Fibroblast of peridontal ligament (primary cell): ENCODE results near the gene OSTN.
"Not testable (repeated sequence)": the region's sequence is repeated elsewhere in the genome, so short reads cannot be mapped to it uniquely, and the experiment has no call there.

Experiments
- DNase-seq: peaks from one replicate; pipeline ENCODE4 v3.0.0-alpha.2; 2010; ENCODE audit errors: extremely low read depth

Gene OSTN

DNA sequence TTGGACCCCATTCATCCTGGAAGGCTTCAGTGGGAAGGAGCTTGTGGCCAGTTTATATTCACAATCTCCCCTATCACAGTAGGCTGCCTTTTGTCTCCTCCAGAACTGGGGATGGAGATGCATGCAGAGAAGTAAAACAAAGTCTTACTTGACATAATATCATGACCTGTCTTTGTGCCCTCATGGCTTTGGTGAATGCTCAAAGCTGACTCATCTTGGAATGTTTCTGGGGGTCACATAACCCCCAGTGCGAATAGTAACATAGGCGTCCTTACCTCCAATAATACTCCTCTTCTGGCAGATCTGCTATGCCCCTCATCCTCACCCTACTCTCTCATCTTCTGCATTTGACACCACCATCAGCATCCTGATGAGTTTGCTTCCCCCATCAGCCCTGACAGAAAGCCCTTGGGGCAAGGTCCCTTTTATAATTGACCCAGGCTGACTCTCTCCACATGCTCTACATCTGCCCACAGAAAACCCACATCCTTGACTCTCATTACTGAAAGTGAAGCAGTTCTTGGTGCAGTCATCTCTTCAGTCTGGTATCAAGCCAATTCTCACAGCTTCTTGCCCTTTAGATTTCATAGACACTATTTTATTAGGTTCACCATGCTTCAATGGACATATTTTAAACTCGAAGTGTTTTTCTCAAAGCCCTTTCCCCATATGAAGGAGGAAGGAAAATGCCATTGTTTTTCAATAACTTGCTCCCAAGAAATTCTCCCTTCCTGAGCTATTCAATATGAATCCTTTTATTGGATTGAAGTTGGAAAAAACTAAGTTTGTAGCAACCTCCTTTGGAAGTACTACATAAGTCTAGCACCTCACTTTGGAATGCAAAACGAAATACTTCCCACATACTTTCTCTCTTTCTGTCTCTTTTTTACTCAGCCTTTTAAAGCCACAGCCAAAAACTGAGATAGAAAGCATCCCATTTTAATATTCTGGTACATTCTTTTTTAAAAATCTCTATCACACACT is 36.6 kb downstream of the OSTN start:
- DNase-seq, result peak; percentile 49

DNA sequence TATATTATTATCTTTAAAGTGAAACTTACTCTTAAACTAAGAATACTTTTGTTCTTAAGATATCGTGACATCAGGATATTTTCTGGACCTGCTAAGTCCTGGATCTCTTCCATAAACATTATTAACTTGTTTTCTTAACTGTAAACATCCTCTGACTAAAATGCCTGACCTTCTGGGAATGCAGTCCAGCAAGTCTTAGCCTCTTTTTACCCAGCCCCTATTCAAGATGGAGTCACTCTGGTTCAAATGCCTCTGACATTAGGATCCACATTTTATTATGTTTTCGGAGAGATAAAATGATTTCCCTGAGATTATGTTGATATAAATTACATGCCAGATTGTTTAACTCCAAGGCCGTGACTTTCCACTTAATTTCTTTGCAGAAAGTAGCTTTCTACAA is 37.6 kb downstream of the OSTN start:
- peak; percentile 50 for DNase-seq

DNA sequence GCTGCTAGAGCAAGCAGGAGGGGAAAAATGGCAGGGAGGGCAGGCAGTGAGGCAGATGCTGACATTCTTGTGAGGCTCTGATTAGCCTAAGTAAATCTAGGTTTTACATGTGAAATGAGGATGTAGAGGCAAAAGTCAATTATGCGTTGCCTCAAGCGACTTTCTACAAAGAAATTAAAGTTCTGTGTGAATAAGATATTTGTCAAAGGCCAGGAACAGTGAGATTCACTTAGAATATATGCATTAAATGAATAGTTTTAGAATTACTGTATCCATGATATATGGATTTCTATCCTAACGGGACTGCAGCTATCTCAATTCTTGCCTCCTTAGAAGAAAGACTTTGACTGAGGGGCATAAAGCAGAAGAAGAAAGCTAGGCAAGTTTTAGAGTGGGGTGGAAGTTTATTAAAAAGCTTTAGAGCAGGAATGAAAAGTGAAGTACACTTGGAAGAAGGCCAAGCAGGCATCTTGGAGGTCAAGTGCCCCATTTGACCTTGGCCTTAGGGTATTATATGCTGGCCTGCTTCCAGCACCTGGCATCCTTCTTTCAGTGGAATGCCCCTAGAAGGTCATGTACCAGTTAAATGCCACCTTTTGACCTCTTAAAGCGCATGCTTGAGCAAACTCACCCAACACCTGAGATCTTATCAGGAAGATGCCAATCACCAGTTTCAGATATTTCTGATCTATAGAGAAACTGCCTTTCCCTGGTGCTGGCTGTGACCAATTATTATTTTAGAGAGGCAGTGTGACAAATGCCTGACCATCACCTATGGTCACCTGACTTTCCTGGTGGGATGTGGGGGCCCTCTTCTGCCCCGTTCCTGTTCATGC is 38.2 kb downstream of the OSTN start:
- DNase-seq, result no peak

DNA sequence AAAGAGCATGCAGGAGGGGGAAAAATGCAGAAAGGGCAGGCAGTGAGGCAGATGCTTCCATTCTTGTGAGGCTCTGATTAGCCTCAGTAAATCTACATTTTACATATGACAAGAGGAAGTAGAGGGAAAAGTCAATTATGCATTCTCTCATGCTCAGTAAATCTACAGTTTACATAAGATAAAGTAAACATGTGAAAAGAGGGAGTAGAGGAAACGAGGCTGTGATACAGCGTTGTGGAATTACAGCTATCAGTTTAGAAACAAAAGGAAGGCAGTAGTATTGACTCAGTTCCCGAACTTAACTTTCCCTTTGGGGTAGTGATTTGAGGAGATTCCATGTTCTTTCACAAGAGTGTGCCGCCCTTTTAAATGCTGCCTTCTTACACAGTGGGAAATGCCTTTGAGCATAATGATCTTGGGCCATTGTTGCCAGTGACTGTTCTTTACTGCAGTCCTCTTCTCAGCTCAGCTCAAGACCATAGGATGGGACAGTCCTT is 39.3 kb downstream of the OSTN start:
- peak; percentile 65 for DNase-seq

DNA sequence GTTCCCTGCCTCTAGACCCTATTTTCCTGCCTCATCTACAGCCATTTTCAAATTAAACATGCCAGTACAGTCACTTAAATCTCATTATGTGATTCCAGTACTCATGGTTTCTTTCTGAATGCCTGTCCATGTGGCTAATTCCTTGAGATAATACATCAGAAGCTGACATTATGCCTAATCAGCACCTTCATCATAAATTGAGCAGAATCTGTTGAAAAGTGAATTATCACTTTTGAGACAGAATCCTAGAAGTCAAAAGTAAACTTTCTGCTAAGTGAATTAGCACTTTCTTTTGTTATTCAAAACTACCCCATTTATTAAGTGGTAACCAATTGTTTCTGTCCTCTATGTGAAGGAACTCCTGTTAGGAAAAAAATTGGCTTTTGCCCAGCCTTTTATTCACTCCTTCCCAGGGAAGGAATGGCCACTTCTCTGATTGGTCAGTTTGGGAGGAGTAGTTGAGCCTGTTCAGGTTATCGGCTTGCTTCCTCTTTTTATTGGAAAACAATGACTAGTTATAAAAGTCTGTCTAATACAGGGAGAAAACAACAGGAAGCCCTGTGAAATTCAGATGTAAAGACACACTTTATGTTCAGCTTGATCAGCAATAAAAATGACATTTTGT is 40.5 kb downstream of the OSTN start:
- no peak for DNase-seq

DNA sequence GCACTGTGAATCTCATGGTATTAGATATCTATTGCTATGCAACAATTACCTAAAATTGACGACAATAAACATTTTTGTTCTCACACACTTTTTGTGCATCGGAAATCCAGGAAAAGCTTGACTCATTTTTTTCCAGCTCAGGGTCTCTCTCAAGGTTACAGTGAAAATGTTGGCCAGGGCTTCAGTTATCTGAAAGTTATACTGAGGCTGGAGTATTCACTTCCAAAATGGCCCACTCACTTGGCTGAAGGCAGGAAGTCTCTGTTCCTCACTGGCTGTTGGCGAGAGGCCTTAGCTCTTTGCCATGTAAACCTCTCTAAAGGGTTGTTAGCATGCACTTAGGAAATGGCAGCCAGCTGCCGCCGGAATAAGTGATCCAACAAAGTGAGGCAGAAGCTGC is 41.4 kb downstream of the OSTN start:
- no peak for DNase-seq

DNA sequence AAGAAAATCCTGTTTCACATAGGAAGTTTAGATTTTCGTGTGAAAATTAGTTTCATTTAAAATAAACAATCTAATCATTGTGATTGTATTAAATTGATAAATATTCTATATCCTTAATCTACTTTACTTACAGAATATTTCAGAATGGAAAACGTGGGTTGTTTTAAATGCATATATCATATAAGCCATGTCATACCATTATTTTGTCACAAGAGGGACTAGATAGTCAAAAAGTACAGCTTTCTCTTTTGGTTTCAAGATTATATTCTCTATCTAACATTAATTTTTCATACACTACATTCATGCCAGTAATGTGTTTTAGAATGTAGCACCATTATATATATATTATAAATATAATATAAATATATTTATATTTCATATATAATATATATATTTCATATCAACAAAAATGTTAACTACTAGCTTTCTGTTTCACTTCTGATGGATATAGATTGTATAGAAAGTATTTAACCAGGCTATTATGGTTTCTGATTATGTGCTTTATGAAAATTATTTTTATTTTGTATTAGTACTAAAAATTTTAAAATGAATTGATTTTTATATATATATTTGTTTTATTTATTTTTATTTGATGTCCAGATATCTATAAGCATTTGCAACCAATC is 45.3 kb downstream of the OSTN start:
- peak; percentile 66 for DNase-seq

DNA sequence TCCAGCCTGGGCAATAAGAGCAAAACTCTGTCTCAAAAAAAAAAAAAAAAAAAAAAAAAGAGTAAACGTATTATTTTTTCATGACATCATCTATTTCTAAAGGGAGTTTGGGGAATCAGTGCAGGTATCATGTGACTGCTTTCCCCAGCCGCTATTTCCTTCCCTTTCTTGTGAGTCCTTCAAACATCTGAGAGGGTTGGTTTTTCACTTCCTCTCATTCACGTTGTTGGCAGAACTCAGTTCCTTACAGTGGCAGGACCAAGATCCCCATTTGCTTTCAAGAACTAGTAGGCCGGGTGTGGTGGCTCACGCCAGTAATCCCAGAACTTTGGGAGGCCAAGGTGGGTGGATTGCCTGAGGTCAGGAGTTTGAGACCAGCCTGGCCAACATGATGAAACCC is 47.0 kb downstream of the OSTN start:
- DNase-seq, result not testable (repeated sequence)

DNA sequence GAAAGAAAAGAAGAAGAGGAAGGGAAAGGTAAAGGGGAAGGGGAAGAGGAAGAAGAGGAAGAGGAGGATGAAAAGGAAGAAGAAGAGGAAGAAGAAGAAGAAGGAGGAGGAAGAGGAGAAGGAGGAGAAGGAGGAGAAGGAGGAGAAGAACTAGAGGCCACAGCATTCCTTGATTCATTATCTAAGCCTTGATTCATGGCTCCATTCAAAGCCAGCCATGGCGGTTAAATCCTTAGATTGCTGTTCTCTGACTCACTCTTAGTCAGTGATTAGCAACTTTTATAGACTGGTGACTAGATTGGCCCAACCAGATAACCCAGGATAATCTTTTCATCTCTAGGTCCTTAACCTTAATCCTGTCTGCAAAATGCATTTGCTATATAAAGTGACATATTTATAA is 47.6 kb downstream of the OSTN start:
- DNase-seq, result peak; percentile 76

DNA sequence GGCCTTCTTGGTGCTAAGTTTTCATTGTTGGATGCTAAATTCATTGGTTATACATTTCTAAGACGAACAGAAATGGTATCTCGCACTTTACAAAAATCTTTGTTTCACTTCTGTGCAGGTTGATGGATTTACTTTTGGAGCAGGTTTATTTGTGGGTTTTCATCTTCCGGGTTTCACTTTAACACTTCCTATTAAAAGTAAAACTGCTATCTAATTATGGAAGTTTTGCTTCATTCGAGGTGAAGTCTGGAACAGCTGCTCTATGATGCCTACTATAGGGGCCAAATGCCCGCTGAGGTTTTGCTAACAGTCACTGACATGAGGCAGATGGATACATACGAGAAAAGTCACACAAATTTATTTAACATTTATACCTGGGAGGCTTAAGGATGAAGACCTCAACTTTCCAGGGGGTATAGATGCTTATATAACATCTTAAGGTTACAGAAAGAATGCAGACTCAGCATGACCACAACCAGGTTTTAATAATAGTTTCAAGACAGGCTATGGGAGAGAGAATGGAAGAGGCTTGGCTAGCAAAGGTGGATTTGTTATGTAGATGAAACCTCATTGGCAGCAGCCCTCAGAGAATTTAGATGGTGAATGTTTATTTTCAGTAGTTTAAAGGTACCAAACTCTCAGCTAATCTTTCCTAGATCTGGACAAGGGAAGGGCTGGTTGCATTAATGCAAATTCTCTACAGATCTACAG is 54.2 kb downstream of the OSTN start:
- DNase-seq, result no peak

DNA sequence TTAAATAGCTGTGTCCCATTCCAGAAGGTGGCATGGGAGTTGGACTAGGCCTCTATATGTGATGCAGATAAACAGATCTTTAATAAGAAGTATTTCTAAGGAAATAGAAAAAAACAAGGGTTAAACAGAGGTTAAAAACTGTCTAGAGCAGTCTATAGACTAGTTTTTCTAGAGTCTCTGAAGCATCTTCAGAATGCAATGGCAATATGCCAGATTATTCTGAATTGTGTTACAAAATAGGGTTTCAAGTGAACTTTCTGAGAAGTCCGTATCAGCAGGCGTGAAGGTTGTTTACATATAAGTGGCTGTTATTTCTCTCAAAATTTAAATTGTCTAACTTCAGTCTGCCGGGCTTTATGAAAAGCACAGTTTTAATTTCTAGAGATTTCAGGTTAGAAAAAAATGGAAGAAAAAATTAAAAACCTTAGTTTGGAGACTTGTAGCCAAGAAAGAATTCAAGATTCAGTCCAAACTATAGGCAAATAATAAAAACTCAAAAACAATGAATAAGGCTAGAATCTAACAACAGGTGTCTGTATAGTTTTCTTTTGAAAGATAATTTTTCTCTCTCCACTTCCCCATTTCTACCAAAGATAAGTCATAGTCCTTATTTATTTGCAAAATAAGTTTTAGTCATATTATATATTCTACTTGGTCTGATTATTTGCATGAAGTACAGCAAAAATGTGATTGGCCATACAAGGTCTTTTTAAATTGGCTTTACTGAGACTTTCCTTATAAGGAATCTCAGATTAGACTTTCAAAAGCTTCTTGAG is 55.2 kb downstream of the OSTN start:
- DNase-seq, result no peak

DNA sequence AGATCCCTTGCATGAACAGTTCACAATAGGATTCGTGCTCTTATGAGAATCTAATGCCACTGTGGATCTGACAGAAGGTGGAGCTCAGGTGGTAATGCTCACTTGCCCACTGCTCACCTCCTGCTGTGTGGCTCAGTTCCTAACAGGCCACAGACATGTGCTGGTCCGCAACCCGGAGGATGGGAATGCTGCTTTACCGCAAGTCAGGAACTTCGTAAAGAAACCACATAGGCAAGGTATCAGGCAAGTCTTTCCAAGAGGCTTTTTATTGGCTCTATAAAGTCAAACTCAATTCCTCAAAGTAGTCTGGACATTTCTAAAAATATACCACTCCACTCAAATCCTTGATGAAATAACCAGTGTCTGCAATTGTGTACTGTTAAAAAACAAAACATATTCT is 56.1 kb downstream of the OSTN start:
- no peak for DNase-seq

DNA sequence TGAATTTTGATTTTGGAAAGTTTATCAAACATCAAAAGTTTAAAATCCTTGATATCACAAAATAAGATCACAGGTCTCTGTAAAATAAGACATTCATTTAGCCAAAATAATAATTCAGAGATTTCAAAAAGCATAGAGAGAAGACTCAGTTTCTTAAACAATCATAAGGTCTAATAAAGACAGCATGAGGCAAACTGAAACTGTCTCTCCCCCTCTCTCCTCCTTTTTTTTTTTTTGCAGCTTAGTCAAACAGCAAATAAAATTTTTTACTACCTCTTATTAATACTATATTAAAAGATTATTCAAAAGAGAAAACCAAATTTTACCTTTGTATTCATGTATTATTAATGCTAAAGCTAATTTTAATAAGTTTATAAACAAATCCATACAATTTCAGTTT is 57.4 kb downstream of the OSTN start:
- DNase-seq, result no peak

DNA sequence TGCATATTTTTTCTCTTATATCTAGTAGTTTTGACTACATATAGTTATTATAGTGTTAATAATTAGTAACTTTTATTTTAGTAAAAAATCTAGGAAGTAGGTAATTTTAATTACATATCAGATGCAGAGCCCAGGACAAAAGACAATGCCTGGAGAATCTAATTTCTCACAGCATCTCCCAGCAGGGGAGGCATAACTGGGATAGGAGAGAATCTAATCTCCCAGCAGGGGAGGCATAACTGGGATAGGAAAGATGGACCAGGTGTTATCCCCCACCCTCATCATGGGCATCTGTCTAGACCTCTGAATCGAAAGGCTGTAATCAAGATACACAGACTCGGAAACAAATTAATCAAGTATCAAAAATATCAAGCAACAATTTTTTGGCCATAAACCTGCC is 58.2 kb downstream of the OSTN start:
- DNase-seq, result no peak

DNA sequence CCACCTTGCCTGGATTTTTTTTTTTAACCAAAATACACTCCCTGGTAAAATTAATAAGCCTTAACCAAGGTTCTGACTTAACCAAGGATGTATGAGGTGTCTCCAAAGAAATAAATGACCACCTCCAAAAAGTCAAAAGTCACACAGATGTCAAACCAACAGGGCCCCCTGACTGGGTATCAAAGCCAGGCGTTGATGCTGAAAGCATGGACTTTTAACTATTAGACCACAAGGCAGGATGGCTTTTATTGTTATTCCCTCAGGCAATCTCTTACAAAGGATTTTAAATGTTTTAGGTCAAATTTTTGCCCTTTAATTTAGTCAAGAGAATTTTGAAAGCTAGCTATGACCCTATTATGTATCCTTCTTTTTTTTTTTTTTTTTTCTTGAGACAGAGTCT is 60.4 kb downstream of the OSTN start:
- DNase-seq, result no peak

DNA sequence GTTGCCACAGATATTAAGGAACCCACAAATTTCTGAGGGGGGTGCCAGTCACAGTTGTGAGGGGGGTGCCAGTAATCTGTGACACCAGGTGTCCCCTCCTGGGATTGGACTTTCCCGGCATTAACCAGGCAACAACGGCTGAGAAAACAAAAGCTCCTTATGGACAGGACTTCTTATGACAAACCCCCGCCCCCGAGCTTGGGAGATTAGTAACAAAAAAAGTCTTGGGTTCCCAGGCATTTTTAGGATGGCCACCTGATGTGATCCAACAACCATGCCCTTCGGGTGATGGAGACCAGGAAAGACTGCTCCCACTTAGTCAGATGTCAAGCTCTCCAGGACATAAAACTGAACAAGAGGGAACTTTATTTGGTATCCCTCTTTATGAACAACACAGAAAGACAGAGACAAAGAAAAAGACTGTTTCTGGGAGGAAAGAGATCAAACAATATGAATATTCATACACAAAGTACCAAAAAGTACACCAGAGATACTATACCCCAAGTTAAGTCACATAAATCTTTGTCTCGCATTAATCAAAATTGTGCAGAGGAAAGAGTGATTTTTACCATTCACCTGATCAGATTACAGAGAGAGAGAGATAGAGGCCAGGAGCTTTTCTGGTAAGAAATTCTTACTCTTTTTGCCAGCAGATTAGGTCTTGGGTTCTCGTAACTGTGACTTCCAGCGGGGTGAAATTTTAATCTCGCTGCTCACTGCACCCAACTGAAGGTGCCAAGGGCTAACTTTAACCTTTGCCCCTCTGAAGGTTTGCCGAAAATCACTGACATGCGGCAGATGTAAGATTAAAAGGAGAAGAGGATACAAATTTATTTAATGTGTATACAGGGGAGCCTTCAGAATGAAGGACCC is 61.6 kb downstream of the OSTN start:
- no peak for DNase-seq

DNA sequence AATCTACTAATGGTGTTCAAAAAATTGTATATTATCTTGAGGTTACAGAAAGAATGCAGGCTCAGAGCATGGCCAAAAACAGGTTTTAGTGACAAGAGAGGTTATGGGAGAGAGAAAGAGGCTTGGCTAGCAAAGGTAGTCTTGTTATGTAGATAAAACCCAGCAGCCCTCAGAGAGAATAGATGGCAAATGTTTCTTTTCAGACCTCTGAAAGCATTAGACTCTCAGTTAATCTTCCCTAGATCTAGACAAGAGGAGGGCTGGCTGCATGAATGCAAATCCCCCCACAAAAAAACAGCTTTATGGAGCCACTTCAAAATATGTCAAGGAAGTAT is 62.2 kb downstream of the OSTN start:
- DNase-seq, result no peak

DNA sequence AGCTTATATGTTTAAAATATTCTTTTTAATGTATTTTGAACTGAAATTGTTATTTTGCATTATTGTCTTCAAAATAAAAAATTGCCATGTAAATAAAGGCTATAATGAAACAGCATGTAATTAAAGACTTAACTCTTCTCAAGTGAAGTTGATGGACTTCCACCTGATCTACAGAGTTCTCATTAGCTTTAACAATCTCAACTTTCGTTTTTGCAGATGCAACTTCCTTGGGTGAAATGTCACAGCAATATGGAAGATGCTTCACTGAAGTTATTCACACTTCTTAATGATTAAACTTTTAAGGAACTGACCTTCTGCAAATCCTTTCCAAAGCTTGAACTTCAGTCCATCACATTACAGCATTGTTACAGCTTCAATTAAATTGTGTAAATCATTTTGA is 63.6 kb downstream of the OSTN start:
- DNase-seq, result no peak

DNA sequence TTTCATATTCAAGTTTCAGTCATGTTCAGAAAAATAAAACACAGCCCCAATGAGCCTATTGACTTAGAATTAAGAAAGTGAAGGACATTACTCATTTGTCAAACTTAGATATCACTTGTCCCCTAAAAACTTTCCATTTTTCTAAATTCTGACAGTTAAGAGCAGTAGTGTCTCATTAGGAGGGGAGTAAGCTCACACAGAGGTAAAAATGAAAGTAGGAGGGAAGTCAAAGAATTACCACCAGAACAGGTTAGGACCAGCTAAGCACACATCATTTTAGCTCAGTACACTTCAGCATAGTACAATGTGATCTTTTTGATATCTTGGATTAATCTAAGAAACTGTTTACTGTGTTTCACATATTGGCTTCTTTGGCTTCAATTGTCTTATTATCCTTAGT is 64.3 kb downstream of the OSTN start:
- no peak for DNase-seq
